ENCODE measurements around the gene PRLHR. TPM values are rescaled to one million over a fixed set of nuclear protein-coding genes. Genes with fewer than 3 reads are reported as not detected.

The PRLHR gene
- total RNA-seq, 1 donor, result not detected

- H4K20me1 ChIP-seq (ENCODE audit: insufficient read depth, low read length), result no peaks in the 10 kb centered on the region
- H3K27me3 ChIP-seq (ENCODE audit: insufficient read depth, low read length), result no peaks in the 10 kb centered on the region
- no peak overlapping the region for H3K27ac ChIP-seq (ENCODE audit: low read depth, low read length)
- no peak overlapping the region for H3K4me2 ChIP-seq (ENCODE audit: insufficient read depth, low read length)
- no peaks in the 10 kb centered on the region for H3K36me3 ChIP-seq (ENCODE audit: insufficient read depth, low read length)
- H3K4me1 ChIP-seq (ENCODE audit: insufficient read depth, low read length), result peaks cover 7% of the 10 kb centered on the region
- H3K79me2 ChIP-seq (ENCODE audit: insufficient read depth, low read length), result no peaks in the 10 kb centered on the region
- DNase-seq (ENCODE audit: insufficient read length, low spot score, missing footprints), result no peak
- no peak overlapping the region for H2AFZ ChIP-seq (ENCODE audit: low read length)
- H3K4me3 ChIP-seq (ENCODE audit: insufficient read depth, low read length), result no peak overlapping the region
- no peak for TF ChIP-seq CTCF (IDR thresholded peaks at IDR 0.05; ENCODE audit: extremely low read depth, low read depth, low read length)
- no peaks in the 10 kb centered on the region for H3K9me3 ChIP-seq (ENCODE audit: low read depth, low read length)
These were observed 7.4 kb downstream of the PRLHR start for GRCh38 chr10:118587881-118588651.

- no peak overlapping the region for H2AFZ ChIP-seq (ENCODE audit: low read length)
- peaks cover 7% of the 10 kb centered on the region for H3K4me1 ChIP-seq (ENCODE audit: insufficient read depth, low read length)
- no peaks in the 10 kb centered on the region for H4K20me1 ChIP-seq (ENCODE audit: insufficient read depth, low read length)
- no peaks in the 10 kb centered on the region for H3K9me3 ChIP-seq (ENCODE audit: low read depth, low read length)
- H3K4me2 ChIP-seq (ENCODE audit: insufficient read depth, low read length), result no peak overlapping the region
- TF ChIP-seq CTCF (IDR thresholded peaks at IDR 0.05; ENCODE audit: extremely low read depth, low read depth, low read length), result no peak
- H3K27ac ChIP-seq (ENCODE audit: low read depth, low read length), result no peak overlapping the region
- no peak for DNase-seq (ENCODE audit: insufficient read length, low spot score, missing footprints)
- no peaks in the 10 kb centered on the region for H3K79me2 ChIP-seq (ENCODE audit: insufficient read depth, low read length)
- no peak overlapping the region for H3K4me3 ChIP-seq (ENCODE audit: insufficient read depth, low read length)
- H3K27me3 ChIP-seq (ENCODE audit: insufficient read depth, low read length), result no peaks in the 10 kb centered on the region
- no peaks in the 10 kb centered on the region for H3K36me3 ChIP-seq (ENCODE audit: insufficient read depth, low read length)
These were observed 8.5 kb downstream of the PRLHR start for GRCh38 chr10:118586911-118587310.

- Histone ChIP-seq H4K20me1 (ENCODE audit: insufficient read depth, low read length) (no peaks in the 10 kb centered on the region), H3K27me3 (ENCODE audit: insufficient read depth, low read length) (no peaks in the 10 kb centered on the region), H3K36me3 (ENCODE audit: insufficient read depth, low read length) (no peaks in the 10 kb centered on the region), H3K9me3 (ENCODE audit: low read depth, low read length) (no peaks in the 10 kb centered on the region), H3K4me2 (ENCODE audit: insufficient read depth, low read length) (no peak overlapping the region), H3K27ac (ENCODE audit: low read depth, low read length) (no peak overlapping the region), H3K4me1 (ENCODE audit: insufficient read depth, low read length) (peaks cover 7% of the 10 kb centered on the region), H3K79me2 (ENCODE audit: insufficient read depth, low read length) (no peaks in the 10 kb centered on the region), H2AFZ (ENCODE audit: low read length) (no peak overlapping the region), H3K4me3 (ENCODE audit: insufficient read depth, low read length) (no peak overlapping the region)
- TF ChIP-seq CTCF (IDR thresholded peaks at IDR 0.05; ENCODE audit: extremely low read depth, low read depth, low read length), result no peak
- DNase-seq (ENCODE audit: insufficient read length, low spot score, missing footprints), result no peak
These were observed 9.7 kb downstream of the PRLHR start for GRCh38 chr10:118585794-118586193.

DNA sequence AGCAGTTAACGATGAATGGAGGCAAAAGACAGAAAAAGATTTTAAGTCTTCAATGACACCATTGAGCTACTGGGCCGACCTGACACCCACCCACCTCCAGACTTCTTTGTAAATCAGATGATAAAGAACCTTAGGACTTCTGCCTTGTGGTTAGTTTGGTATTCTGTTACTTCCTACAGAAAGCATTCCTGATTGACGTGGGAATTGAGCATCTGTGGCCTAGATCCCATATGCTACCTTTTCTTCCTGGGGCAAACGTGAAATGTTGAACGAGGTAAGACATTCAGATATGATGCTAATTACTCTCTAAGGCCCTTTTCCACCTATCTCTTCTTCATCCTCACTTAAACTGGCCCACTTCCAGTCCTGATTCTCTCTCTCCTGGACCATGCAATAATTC, 10.2 kb downstream of the PRLHR start:
- H3K27me3 ChIP-seq (ENCODE audit: insufficient read depth, low read length), result no peaks in the 10 kb centered on the region
- H2AFZ ChIP-seq (ENCODE audit: low read length), result no peak overlapping the region
- H4K20me1 ChIP-seq (ENCODE audit: insufficient read depth, low read length), result no peaks in the 10 kb centered on the region
- no peak overlapping the region for H3K27ac ChIP-seq (ENCODE audit: low read depth, low read length)
- H3K4me2 ChIP-seq (ENCODE audit: insufficient read depth, low read length), result no peak overlapping the region
- no peaks in the 10 kb centered on the region for H3K9me3 ChIP-seq (ENCODE audit: low read depth, low read length)
- no peaks in the 10 kb centered on the region for H3K79me2 ChIP-seq (ENCODE audit: insufficient read depth, low read length)
- H3K4me3 ChIP-seq (ENCODE audit: insufficient read depth, low read length), result no peak overlapping the region
- no peaks in the 10 kb centered on the region for H3K36me3 ChIP-seq (ENCODE audit: insufficient read depth, low read length)
- DNase-seq (ENCODE audit: insufficient read length, low spot score, missing footprints), result no peak
- peaks cover 7% of the 10 kb centered on the region for H3K4me1 ChIP-seq (ENCODE audit: insufficient read depth, low read length)
- TF ChIP-seq CTCF (IDR thresholded peaks at IDR 0.05; ENCODE audit: extremely low read depth, low read depth, low read length), result no peak
